Measurements from ENCODE around the gene DALRD3.

- TF ChIP-seq CTCF (IDR thresholded peaks at IDR 0.05) (no peak), POLR2A (IDR thresholded peaks at IDR 0.05) (no peak), EP300 (IDR thresholded peaks at IDR 0.05) (no peak), POLR2AphosphoS5 (IDR thresholded peaks at IDR 0.05) (no peak)
Observed at GRCh38 chr3:48982016-48982415, 36.4 kb downstream of the DALRD3 start.
